HepG2 (cell line): ENCODE measurements around the gene PKD2L1. TPM values are rescaled to one million over a fixed set of nuclear protein-coding genes. Genes with fewer than 3 reads are reported as not detected.

Source experiments
- HNRNPLL ChIP-seq: fragments of 200-400 bp; formaldehyde crosslinking; IDR thresholded peaks from 2 replicates; pipeline ENCODE4 v1.6.1; 2017; ENCODE audit warnings: mild to moderate bottlenecking, low read depth, low read length; ENCODE audit not compliant: poor library complexity, severe bottlenecking
- JUNB ChIP-seq: sonication (generic); formaldehyde crosslinking; IDR thresholded peaks from 2 replicates; pipeline ENCODE4 v1.8.0; 2022; ENCODE audit warnings: missing genetic modification reagents, mild to moderate bottlenecking, borderline replicate concordance
- KLF9 ChIP-seq: IDR thresholded peaks from 2 replicates; pipeline ENCODE4 v1.6.1; 2016; ENCODE audit warnings: low read depth
- RARA ChIP-seq: IDR thresholded peaks from 2 replicates; pipeline ENCODE4 v1.6.1; 2016; ENCODE audit warnings: missing genetic modification reagents, missing compliant biosample characterization
- SOX13 ChIP-seq, 3 experiments: fragments of 450-650 bp in 1 of 3; sonication (generic) in 1 of 3; formaldehyde crosslinking in 1 of 3; IDR thresholded peaks in 2 of 3; conservative IDR thresholded peaks in 1 of 3; 2 replicates each; pipeline versions ENCODE4 v1.5.0 to v1.6.1; 2016 to 2020; ENCODE audit warnings: antibody characterized with exemption in 1 of 3, mild to moderate bottlenecking in 1 of 3, missing compliant biosample characterization in 1 of 3, missing genetic modification reagents in 1 of 3, moderate library complexity in 1 of 3
- SRY ChIP-seq: sonication (generic); formaldehyde crosslinking; IDR thresholded peaks from 2 replicates; pipeline ENCODE4 v1.8.0; 2022; ENCODE audit warnings: mild to moderate bottlenecking, missing genetic modification reagents
- YEATS4 ChIP-seq: sonication (generic); formaldehyde crosslinking; IDR thresholded peaks from 2 replicates; pipeline ENCODE4 v1.4.0; 2020; ENCODE audit warnings: missing genetic modification reagents, borderline replicate concordance
- ZBTB7B ChIP-seq: sonication (generic); formaldehyde crosslinking; IDR thresholded peaks from 2 replicates; pipeline ENCODE4 v1.4.0; 2020; ENCODE audit warnings: missing genetic modification reagents
- ZMYM4 ChIP-seq: sonication (generic); formaldehyde crosslinking; IDR thresholded peaks from 2 replicates; pipeline ENCODE4 v1.8.1; 2023; ENCODE audit warnings: mild to moderate bottlenecking, missing genetic modification reagents
- ZNF296 ChIP-seq: sonication (generic); formaldehyde crosslinking; conservative IDR thresholded peaks from 2 replicates; pipeline ENCODE4 v1.5.0; 2020; ENCODE audit warnings: mild to moderate bottlenecking, missing genetic modification reagents
- ZNF317 ChIP-seq: sonication (generic); formaldehyde crosslinking; IDR thresholded peaks from 2 replicates; pipeline ENCODE4 v1.5.0; 2020; ENCODE audit warnings: mild to moderate bottlenecking, missing genetic modification reagents
- ZNF33B ChIP-seq: sonication (generic); formaldehyde crosslinking; IDR thresholded peaks from 2 replicates; pipeline ENCODE4 v1.5.1; 2020; ENCODE audit warnings: mild to moderate bottlenecking, missing genetic modification reagents
- ZNF7 ChIP-seq: IDR thresholded peaks from 2 replicates; pipeline ENCODE4 v1.6.1; 2016; ENCODE audit warnings: missing biosample characterization, missing genetic modification reagents
- ZNF816 ChIP-seq: sonication (generic); formaldehyde crosslinking; IDR thresholded peaks from 2 replicates; pipeline ENCODE4 v1.8.0; 2022; ENCODE audit warnings: missing genetic modification reagents, mild to moderate bottlenecking, borderline replicate concordance
- ZNF850 ChIP-seq: sonication (generic); formaldehyde crosslinking; conservative IDR thresholded peaks from 2 replicates; pipeline ENCODE4 v1.9.0; 2021; ENCODE audit warnings: mild to moderate bottlenecking, missing genetic modification reagents
- polyA plus RNA-seq, 8 experiments: library from polyadenylated mRNA; depleted of rRNA in 3 of 8; stranded (reverse) in 7 of 8; unstranded in 1 of 8; fragments of >200 nt; fragmentation: Illumina TruSeq in 4 of 8; extraction: Trizol in 4 of 8; gene quantifications; 2 replicates each; pipeline versions ENCODE4 v1.2.1 to v1.2.3, GENCODE V29; 2011 to 2016; ENCODE audit warnings: low read depth in 4 of 8, missing spikeins in 1 of 8, mixed read lengths in 1 of 8; ENCODE audit not compliant: insufficient read depth in 1 of 8
- total RNA-seq, 5 experiments: library from RNA; depleted of rRNA; stranded (reverse); fragments of >200 nt; fragmentation: Illumina TruSeq; extraction: Trizol; gene quantifications; 2 replicates each; pipeline ENCODE4 v1.2.3, GENCODE V29; 2016; ENCODE audit warnings: low read depth in 1 of 5
- TF ChIP-seq, protein P1 (sequence below): sonication (generic); formaldehyde crosslinking; IDR thresholded peaks from 2 replicates; pipeline ENCODE4 v1.4.0; 2020; ENCODE audit warnings: missing genetic modification reagents
- TF ChIP-seq, protein P2 (sequence below): sonication (generic); formaldehyde crosslinking; IDR thresholded peaks from 2 replicates; pipeline ENCODE4 v1.4.0; 2020; ENCODE audit warnings: missing genetic modification reagents
- TF ChIP-seq, protein P3 (sequence below): sonication (generic); formaldehyde crosslinking; IDR thresholded peaks from 2 replicates; pipeline ENCODE4 v1.8.1; 2023; ENCODE audit warnings: missing genetic modification reagents, mild to moderate bottlenecking, borderline replicate concordance

The PKD2L1 gene
- total and polyA plus RNA-seq, 2 of the 13 experiments (the other 11 are each of a cell fraction or from before 2014, with no cell fraction given), result 0.07 to 0.15 TPM

DNA sequence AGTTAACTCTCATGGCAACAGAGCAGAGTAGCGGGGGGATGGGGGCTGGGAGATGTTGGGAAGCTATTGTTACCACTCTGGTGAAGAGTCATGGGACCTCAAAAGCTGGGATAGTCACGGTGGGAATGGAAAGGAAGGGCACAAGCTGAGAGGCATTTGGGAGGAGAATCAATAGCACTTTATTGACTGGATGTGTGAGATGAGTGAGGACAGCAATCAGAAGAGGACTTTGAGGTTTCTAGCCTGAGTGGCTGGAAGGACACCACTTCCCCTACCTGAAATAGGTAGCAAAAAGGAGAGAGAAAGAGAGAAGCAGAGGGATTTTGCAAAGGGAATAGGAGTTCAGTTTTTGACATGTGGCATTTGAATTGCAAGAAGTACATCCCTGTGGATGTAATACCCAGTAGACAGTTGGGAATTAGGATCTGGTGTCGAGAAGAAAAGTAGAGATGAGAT lies 44.2 kb upstream of the PKD2L1 start (continued):
- no peak for TF ChIP-seq HNRNPLL
- TF ChIP-seq, protein P1, sequence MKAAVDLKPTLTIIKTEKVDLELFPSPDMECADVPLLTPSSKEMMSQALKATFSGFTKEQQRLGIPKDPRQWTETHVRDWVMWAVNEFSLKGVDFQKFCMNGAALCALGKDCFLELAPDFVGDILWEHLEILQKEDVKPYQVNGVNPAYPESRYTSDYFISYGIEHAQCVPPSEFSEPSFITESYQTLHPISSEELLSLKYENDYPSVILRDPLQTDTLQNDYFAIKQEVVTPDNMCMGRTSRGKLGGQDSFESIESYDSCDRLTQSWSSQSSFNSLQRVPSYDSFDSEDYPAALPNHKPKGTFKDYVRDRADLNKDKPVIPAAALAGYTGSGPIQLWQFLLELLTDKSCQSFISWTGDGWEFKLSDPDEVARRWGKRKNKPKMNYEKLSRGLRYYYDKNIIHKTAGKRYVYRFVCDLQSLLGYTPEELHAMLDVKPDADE (CRISPR knock-in tag), result no peak
- no peak for TF ChIP-seq ZNF33B (CRISPR knock-in tag)
- TF ChIP-seq SOX13 (IDR thresholded peaks at IDR 0.05), result no peak
- peak in 1 of 2 experiments; percentile 62; a peak in 1 of 4 replicates for TF ChIP-seq SOX13 (CRISPR knock-in tag; conservative IDR thresholded peaks at IDR 0.05 in 1 of 2, IDR thresholded peaks at IDR 0.05 in 1 of 2)
- peak; percentile 27; the same call in 1 of the 2 replicates for TF ChIP-seq ZNF816
- peak; percentile 1; the same call in 1 of the 2 replicates for TF ChIP-seq YEATS4 (CRISPR knock-in tag)
- TF ChIP-seq JUNB, result peak; percentile 56; the same call in 1 of the 2 replicates
- TF ChIP-seq ZBTB7B (CRISPR knock-in tag), result no peak
- TF ChIP-seq ZNF317 (CRISPR knock-in tag), result no peak
- TF ChIP-seq, protein P2, sequence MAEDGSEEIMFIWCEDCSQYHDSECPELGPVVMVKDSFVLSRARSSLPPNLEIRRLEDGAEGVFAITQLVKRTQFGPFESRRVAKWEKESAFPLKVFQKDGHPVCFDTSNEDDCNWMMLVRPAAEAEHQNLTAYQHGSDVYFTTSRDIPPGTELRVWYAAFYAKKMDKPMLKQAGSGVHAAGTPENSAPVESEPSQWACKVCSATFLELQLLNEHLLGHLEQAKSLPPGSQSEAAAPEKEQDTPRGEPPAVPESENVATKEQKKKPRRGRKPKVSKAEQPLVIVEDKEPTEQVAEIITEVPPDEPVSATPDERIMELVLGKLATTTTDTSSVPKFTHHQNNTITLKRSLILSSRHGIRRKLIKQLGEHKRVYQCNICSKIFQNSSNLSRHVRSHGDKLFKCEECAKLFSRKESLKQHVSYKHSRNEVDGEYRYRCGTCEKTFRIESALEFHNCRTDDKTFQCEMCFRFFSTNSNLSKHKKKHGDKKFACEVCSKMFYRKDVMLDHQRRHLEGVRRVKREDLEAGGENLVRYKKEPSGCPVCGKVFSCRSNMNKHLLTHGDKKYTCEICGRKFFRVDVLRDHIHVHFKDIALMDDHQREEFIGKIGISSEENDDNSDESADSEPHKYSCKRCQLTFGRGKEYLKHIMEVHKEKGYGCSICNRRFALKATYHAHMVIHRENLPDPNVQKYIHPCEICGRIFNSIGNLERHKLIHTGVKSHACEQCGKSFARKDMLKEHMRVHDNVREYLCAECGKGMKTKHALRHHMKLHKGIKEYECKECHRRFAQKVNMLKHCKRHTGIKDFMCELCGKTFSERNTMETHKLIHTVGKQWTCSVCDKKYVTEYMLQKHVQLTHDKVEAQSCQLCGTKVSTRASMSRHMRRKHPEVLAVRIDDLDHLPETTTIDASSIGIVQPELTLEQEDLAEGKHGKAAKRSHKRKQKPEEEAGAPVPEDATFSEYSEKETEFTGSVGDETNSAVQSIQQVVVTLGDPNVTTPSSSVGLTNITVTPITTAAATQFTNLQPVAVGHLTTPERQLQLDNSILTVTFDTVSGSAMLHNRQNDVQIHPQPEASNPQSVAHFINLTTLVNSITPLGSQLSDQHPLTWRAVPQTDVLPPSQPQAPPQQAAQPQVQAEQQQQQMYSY, result no peak
- no peak for TF ChIP-seq ZNF850
- no peak for TF ChIP-seq KLF9
- TF ChIP-seq ZNF7 (CRISPR knock-in tag), result no peak
- TF ChIP-seq SRY (CRISPR knock-in tag), result no peak
- TF ChIP-seq, protein P3, sequence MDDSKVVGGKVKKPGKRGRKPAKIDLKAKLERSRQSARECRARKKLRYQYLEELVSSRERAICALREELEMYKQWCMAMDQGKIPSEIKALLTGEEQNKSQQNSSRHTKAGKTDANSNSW (CRISPR knock-in tag), result no peak
- TF ChIP-seq ZMYM4 (CRISPR knock-in tag), result no peak
- TF ChIP-seq RARA (CRISPR knock-in tag), result no peak; the same call in 1 of the 2 replicates
- no peak for TF ChIP-seq ZNF296 (CRISPR knock-in tag)
